Measurements from ENCODE around the gene NAV2. TPM values are rescaled to one million over a fixed set of nuclear protein-coding genes. Genes with fewer than 3 reads are reported as not detected.

Gene NAV2
- total RNA-seq, 1 experiment from 2014 or later = 22.7 TPM

DNA sequence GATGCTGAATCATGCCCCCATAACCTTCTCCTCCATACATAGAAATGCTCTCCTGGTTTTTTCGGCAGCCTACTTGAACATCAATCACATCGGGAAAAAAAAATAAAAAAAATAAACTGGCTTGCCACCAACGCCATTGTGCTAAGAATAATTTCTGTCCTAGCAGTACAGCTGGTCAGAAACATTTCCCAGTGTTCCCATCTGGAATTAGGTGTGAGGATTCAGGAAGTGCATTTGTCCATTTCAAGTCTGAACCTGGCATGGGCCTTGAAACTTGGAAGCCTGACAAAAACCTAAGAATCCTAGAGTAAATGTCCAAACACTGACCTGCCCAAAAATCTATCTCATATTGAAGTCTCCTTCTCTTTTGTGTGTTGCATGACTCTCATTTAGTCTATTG is 16.6 kb upstream of the NAV2 start:
- Histone ChIP-seq H3K4me3 (ENCODE audit: low read depth in 2 of 2, low read length in 2 of 2) (no peak overlapping the region), H3K27me3 (ENCODE audit: control insufficient read depth, insufficient read depth, low read length) (no peaks in the 10 kb centered on the region), H3K27ac (ENCODE audit: low read length) (no peak overlapping the region), H3K9me3 (ENCODE audit: control insufficient read depth, insufficient read depth, low read depth, low read length) (no peaks in the 10 kb centered on the region), H3K4me1 (ENCODE audit: control insufficient read depth, insufficient read depth, low read length) (no peaks in the 10 kb centered on the region), H3K36me3 (ENCODE audit: control insufficient read depth, insufficient read depth, low read length) (no peaks in the 10 kb centered on the region)
- ChIA-PET POLR2A (no interaction called here), CTCF (no interaction called here)
- BruUV-seq (replicated peaks) = no TSS peak
- TF ChIP-seq SIN3A (IDR thresholded peaks at IDR 0.05; ENCODE audit: borderline replicate concordance, insufficient read depth, low read depth, low read length) (no peak), TCF7L2 (IDR thresholded peaks at IDR 0.05; ENCODE audit: low read depth, low read length) (no peak), POLR2AphosphoS5 (IDR thresholded peaks at IDR 0.05; ENCODE audit: low read depth, low read length) (no peak)
- TF ChIP-seq, protein P1, sequence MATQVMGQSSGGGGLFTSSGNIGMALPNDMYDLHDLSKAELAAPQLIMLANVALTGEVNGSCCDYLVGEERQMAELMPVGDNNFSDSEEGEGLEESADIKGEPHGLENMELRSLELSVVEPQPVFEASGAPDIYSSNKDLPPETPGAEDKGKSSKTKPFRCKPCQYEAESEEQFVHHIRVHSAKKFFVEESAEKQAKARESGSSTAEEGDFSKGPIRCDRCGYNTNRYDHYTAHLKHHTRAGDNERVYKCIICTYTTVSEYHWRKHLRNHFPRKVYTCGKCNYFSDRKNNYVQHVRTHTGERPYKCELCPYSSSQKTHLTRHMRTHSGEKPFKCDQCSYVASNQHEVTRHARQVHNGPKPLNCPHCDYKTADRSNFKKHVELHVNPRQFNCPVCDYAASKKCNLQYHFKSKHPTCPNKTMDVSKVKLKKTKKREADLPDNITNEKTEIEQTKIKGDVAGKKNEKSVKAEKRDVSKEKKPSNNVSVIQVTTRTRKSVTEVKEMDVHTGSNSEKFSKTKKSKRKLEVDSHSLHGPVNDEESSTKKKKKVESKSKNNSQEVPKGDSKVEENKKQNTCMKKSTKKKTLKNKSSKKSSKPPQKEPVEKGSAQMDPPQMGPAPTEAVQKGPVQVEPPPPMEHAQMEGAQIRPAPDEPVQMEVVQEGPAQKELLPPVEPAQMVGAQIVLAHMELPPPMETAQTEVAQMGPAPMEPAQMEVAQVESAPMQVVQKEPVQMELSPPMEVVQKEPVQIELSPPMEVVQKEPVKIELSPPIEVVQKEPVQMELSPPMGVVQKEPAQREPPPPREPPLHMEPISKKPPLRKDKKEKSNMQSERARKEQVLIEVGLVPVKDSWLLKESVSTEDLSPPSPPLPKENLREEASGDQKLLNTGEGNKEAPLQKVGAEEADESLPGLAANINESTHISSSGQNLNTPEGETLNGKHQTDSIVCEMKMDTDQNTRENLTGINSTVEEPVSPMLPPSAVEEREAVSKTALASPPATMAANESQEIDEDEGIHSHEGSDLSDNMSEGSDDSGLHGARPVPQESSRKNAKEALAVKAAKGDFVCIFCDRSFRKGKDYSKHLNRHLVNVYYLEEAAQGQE (IDR thresholded peaks at IDR 0.05; ENCODE audit: insufficient read depth in 1 of 2, low read depth in 2 of 2, low read length in 1 of 2) = no peak
- TF ChIP-seq, protein P2, sequence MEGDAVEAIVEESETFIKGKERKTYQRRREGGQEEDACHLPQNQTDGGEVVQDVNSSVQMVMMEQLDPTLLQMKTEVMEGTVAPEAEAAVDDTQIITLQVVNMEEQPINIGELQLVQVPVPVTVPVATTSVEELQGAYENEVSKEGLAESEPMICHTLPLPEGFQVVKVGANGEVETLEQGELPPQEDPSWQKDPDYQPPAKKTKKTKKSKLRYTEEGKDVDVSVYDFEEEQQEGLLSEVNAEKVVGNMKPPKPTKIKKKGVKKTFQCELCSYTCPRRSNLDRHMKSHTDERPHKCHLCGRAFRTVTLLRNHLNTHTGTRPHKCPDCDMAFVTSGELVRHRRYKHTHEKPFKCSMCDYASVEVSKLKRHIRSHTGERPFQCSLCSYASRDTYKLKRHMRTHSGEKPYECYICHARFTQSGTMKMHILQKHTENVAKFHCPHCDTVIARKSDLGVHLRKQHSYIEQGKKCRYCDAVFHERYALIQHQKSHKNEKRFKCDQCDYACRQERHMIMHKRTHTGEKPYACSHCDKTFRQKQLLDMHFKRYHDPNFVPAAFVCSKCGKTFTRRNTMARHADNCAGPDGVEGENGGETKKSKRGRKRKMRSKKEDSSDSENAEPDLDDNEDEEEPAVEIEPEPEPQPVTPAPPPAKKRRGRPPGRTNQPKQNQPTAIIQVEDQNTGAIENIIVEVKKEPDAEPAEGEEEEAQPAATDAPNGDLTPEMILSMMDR (IDR thresholded peaks at IDR 0.05) = no peak
- DNase-seq (ENCODE audit: low read depth, low spot score) = no peak
- intact Hi-C loops (cut with micrococcal nuclease; ENCODE audit: unreplicated experiment) = no loop called here
- in situ Hi-C loops (cut with HindIII; ENCODE audit: low pct_unique_long_range_greater_than_20kb, low sequenced_read_pairs) = no loop called here
- ATAC-seq = no peak

DNA sequence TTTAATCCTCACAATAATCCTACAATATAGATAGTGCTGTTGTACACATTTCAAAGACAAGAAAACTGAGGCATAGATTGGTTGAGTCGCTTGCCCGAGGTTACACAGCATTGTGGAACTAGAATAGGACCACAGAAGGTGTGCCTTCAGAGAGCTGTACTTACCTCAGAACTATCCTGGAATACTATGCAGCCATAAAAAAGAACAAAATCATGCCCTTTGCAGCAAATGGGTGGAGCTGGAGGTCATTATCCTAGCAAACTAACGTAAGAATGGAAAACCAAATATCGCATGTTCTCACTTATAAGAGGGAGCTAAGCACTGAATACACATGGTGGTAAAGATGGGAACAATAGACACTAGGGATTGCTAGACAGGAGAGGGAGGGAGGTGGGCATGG is 15.7 kb upstream of the NAV2 start:
- Histone ChIP-seq H3K27me3 (ENCODE audit: control insufficient read depth, insufficient read depth, low read length) (no peaks in the 10 kb centered on the region), H3K9me3 (ENCODE audit: control insufficient read depth, insufficient read depth, low read depth, low read length) (no peaks in the 10 kb centered on the region), H3K36me3 (ENCODE audit: control insufficient read depth, insufficient read depth, low read length) (no peaks in the 10 kb centered on the region), H3K4me1 (ENCODE audit: control insufficient read depth, insufficient read depth, low read length) (no peaks in the 10 kb centered on the region), H3K27ac (ENCODE audit: low read length) (no peak overlapping the region), H3K4me3 (ENCODE audit: low read depth in 2 of 2, low read length in 2 of 2) (no peak overlapping the region)
- no peak for DNase-seq (ENCODE audit: low read depth, low spot score)
- TF ChIP-seq, protein P2 (IDR thresholded peaks at IDR 0.05) = no peak
- TF ChIP-seq TCF7L2 (IDR thresholded peaks at IDR 0.05; ENCODE audit: low read depth, low read length) (no peak), SIN3A (IDR thresholded peaks at IDR 0.05; ENCODE audit: borderline replicate concordance, insufficient read depth, low read depth, low read length) (no peak), POLR2AphosphoS5 (IDR thresholded peaks at IDR 0.05; ENCODE audit: low read depth, low read length) (no peak)
- TF ChIP-seq, protein P1 (IDR thresholded peaks at IDR 0.05; ENCODE audit: insufficient read depth in 1 of 2, low read depth in 2 of 2, low read length in 1 of 2) = no peak
- no TSS peak for BruUV-seq (replicated peaks)
- in situ Hi-C loops (cut with HindIII; ENCODE audit: low pct_unique_long_range_greater_than_20kb, low sequenced_read_pairs) = no loop called here
- intact Hi-C loops (cut with micrococcal nuclease; ENCODE audit: unreplicated experiment) = no loop called here
- CTCF ChIA-PET = no interaction called here
- POLR2A ChIA-PET = no interaction called here
- ATAC-seq = no peak
